H1 (cell line): ENCODE measurements around the gene CTDSP1. TPM values are rescaled to one million over a fixed set of nuclear protein-coding genes. Genes with fewer than 3 reads are reported as not detected.

Experiments used
- CTCF ChIA-PET: fragments of 300-600 bp; sonication (Branson Sonifier 250); formaldehyde crosslinking; loops from one replicate; lab custom pipeline; 2021; ENCODE audit not compliant: partially characterized antibody; lab: Charles Lee
- POLR2A ChIA-PET: fragments of 300-600 bp; sonication (Branson Sonifier 250); formaldehyde crosslinking; loops from one replicate; lab custom pipeline; 2021; ENCODE audit warnings: inconsistent platforms; ENCODE audit not compliant: partially characterized antibody; lab: Charles Lee
- DNase-seq, 2 experiments: peaks; one replicate each; pipeline versions ENCODE4 v3.0.0 to v3.0.0-alpha.2; 2010 to 2022; ENCODE audit warnings: low spot score in 2 of 2, low read depth in 1 of 2, mixed read lengths in 1 of 2
- FAIRE-seq: peaks from 2 replicates; lab custom pipeline; 2011; peaks lifted over from hg19 to GRCh38; lab: Jason Lieb, UNC
- H2AFZ ChIP-seq: 2 replicates; pipeline ENCODE4 v1.8.1; 2012; ENCODE audit warnings: low read length, inconsistent platforms
- H2AK5ac ChIP-seq: 2 replicates; pipeline ENCODE4 v1.6.1; 2013; ENCODE audit warnings: low read depth, low read length
- H2BK120ac ChIP-seq: replicated peaks from 2 replicates; pipeline ENCODE3; 2013; ENCODE audit warnings: low read depth, low read length, inconsistent platforms
- H2BK12ac ChIP-seq: 2 replicates; pipeline ENCODE4 v1.6.1; 2013; ENCODE audit warnings: low read depth, low read length
- H2BK15ac ChIP-seq: 2 replicates; pipeline ENCODE4 v1.6.1; 2013; ENCODE audit warnings: low read length
- H2BK20ac ChIP-seq: 2 replicates; pipeline ENCODE4 v1.6.1; 2013; ENCODE audit warnings: low read length
- H2BK5ac ChIP-seq: 2 replicates; pipeline ENCODE4 v1.6.1; 2013; ENCODE audit warnings: low read depth, low read length
- H3K14ac ChIP-seq: 2 replicates; pipeline ENCODE4 v1.6.1; 2013; ENCODE audit warnings: inconsistent platforms; ENCODE audit not compliant: insufficient read length
- H3K18ac ChIP-seq: 2 replicates; pipeline ENCODE4 v1.6.1; 2013; ENCODE audit warnings: low read length; ENCODE audit errors: extremely low read depth
- H3K23ac ChIP-seq: 2 replicates; pipeline ENCODE4 v1.6.1; 2013; ENCODE audit warnings: inconsistent platforms; ENCODE audit not compliant: insufficient read length
- H3K23me2 ChIP-seq: 2 replicates; pipeline ENCODE4 v1.6.1; 2013; ENCODE audit warnings: low read depth, low read length
- H3K27ac ChIP-seq: 2 replicates; pipeline ENCODE4 v1.6.1; 2011; ENCODE audit warnings: low read depth, low read length, inconsistent platforms
- H3K27me3 ChIP-seq, 4 experiments: replicated peaks in 1 of 4; 1 replicate in 1 of 4; 2 replicates in 3 of 4; pipeline versions ENCODE4 v1.6.1 to v1.8.1; 2011 to 2013; ENCODE audit warnings: low read length in 3 of 4, mild to moderate bottlenecking in 3 of 4, inconsistent platforms in 2 of 4, mixed read lengths in 2 of 4, moderate library complexity in 1 of 4; ENCODE audit not compliant: control insufficient read depth in 3 of 4, insufficient read depth in 3 of 4; ENCODE audit errors: extremely low read depth in 1 of 4
- H3K36me3 ChIP-seq, 4 experiments: 2 replicates each; pipeline versions ENCODE4 v1.6.1 to v1.8.1; 2011 to 2013; ENCODE audit warnings: mild to moderate bottlenecking in 4 of 4, low read length in 3 of 4, moderate library complexity in 2 of 4, control low read depth in 1 of 4, inconsistent platforms in 1 of 4; ENCODE audit not compliant: insufficient read depth in 4 of 4, control insufficient read depth in 2 of 4
- H3K4ac ChIP-seq: replicated peaks from 2 replicates; pipeline ENCODE3; 2013; ENCODE audit warnings: low read length, low read depth, mixed read lengths, inconsistent platforms; ENCODE audit not compliant: insufficient read length
- H3K4me1 ChIP-seq, 4 experiments: replicated peaks in 1 of 4; 1 replicate in 1 of 4; 2 replicates in 3 of 4; pipeline versions ENCODE4 v1.6.1 to v1.8.1; 2011 to 2013; ENCODE audit warnings: low read length in 3 of 4, inconsistent platforms in 2 of 4, mixed read lengths in 1 of 4; ENCODE audit not compliant: insufficient read depth in 4 of 4, control insufficient read depth in 3 of 4
- H3K4me2 ChIP-seq, 2 experiments: 2 replicates each; pipeline versions ENCODE4 v1.6.1 to v1.8.1; 2011 to 2013; ENCODE audit warnings: low read depth in 2 of 2, low read length in 2 of 2, control low read depth in 1 of 2, inconsistent platforms in 1 of 2, mild to moderate bottlenecking in 1 of 2; ENCODE audit not compliant: insufficient read depth in 1 of 2
- H3K4me3 ChIP-seq, 4 experiments: fragments of 200-600, 300-600 bp in 1 of 4; sonication (generic), shearing (Covaris generic), sonication (Bioruptor Twin) in 1 of 4; 2 replicates each; pipeline versions ENCODE4 v1.5.1 to v1.8.1; 2011 to 2016; ENCODE audit warnings: low read length in 4 of 4, low read depth in 3 of 4, control low read depth in 2 of 4, inconsistent platforms in 2 of 4, mild to moderate bottlenecking in 2 of 4, mixed read lengths in 1 of 4, moderate library complexity in 1 of 4; ENCODE audit not compliant: insufficient read depth in 2 of 4; ENCODE audit errors: extremely low read depth in 1 of 4
- H3K56ac ChIP-seq: replicated peaks from 2 replicates; pipeline ENCODE3; 2013; ENCODE audit warnings: low read depth, mild to moderate bottlenecking, mixed read lengths, low read length, inconsistent platforms; ENCODE audit not compliant: insufficient read length
- H3K79me1 ChIP-seq: 2 replicates; pipeline ENCODE4 v1.6.1; 2013; ENCODE audit warnings: low read depth, low read length, control low read depth
- H3K79me2 ChIP-seq, 2 experiments: 2 replicates each; pipeline versions ENCODE4 v1.6.1 to v1.8.1; 2012 to 2013; ENCODE audit warnings: low read length in 2 of 2, mild to moderate bottlenecking in 2 of 2, inconsistent platforms in 1 of 2; ENCODE audit not compliant: insufficient read depth in 2 of 2, control insufficient read depth in 1 of 2
- H3K9ac ChIP-seq, 4 experiments: replicated peaks in 1 of 4; 1 replicate in 1 of 4; 2 replicates in 3 of 4; pipeline versions ENCODE4 v1.6.1 to v1.8.1; 2011 to 2013; ENCODE audit warnings: low read depth in 3 of 4, low read length in 3 of 4, control low read depth in 2 of 4, mild to moderate bottlenecking in 2 of 4, moderate library complexity in 2 of 4, inconsistent platforms in 1 of 4; ENCODE audit errors: extremely low read depth in 1 of 4
- H3K9me3 ChIP-seq, 2 experiments: 2 replicates each; pipeline versions ENCODE4 v1.6.1 to v1.8.1; 2012 to 2013; ENCODE audit warnings: mild to moderate bottlenecking in 2 of 2, moderate library complexity in 2 of 2, control low read depth in 1 of 2, inconsistent platforms in 1 of 2, low read depth in 1 of 2, low read length in 1 of 2, mixed read lengths in 1 of 2; ENCODE audit not compliant: insufficient read depth in 2 of 2
- H4K20me1 ChIP-seq, 2 experiments: replicated peaks in 1 of 2; 2 replicates each; pipeline versions ENCODE3 to v1.8.1; 2011 to 2013; ENCODE audit warnings: inconsistent platforms in 2 of 2, low read length in 2 of 2, mild to moderate bottlenecking in 1 of 2; ENCODE audit not compliant: insufficient read depth in 2 of 2, control insufficient read depth in 1 of 2
- H4K5ac ChIP-seq: 2 replicates; pipeline ENCODE4 v1.6.1; 2013; ENCODE audit warnings: low read length, low read depth, mixed read lengths, inconsistent platforms; ENCODE audit not compliant: insufficient read length
- H4K8ac ChIP-seq: 2 replicates; pipeline ENCODE4 v1.8.0; 2013; ENCODE audit warnings: mild to moderate bottlenecking, moderate library complexity, low read length, inconsistent platforms; ENCODE audit not compliant: insufficient read depth; ENCODE audit errors: extremely low read depth
- H4K91ac ChIP-seq: replicated peaks from 2 replicates; pipeline ENCODE3; 2013; ENCODE audit warnings: low read length, mixed read lengths, inconsistent platforms; ENCODE audit not compliant: insufficient read length
- JUND ChIP-seq: IDR thresholded peaks from 2 replicates; pipeline ENCODE4 v1.6.1; 2011; ENCODE audit warnings: mild to moderate bottlenecking, improper control_type of control experiment, low read length
- WGBS, 2 experiments: shearing (Covaris generic) in 1 of 2; methylation state at CpG; one replicate each; pipeline versions ENCODE4 v1.1.6 to v1.1.7; 2013 to 2015; ENCODE audit warnings: low lambda C conversion rate in 2 of 2, mixed read lengths in 2 of 2, inconsistent platforms in 1 of 2, low coverage in 1 of 2, missing lambda C conversion rate in 1 of 2; ENCODE audit not compliant: insufficient replicate concordance in 2 of 2, insufficient coverage in 1 of 2, insufficient read length in 1 of 2; ENCODE audit errors: extremely low coverage in 1 of 2, missing lambda C conversion rate in 1 of 2; 5-methylcytosine and 5-hydroxymethylcytosine counted together
- polyA plus RNA-seq, 7 experiments: library from polyadenylated mRNA; depleted of rRNA in 3 of 7; stranded (reverse) in 5 of 7; unstranded in 2 of 7; fragments of >200 nt in 5 of 7; fragments of 200-250 nt in 2 of 7; gene quantifications; 1 replicate in 5 of 7; 2 replicates in 1 of 7; 4 replicates in 1 of 7; pipeline versions ENCODE4 v1.2.1 to v1.2.3, GENCODE V29; 2011 to 2013; ENCODE audit warnings: missing spikeins in 2 of 7, mixed read lengths in 2 of 7
- total RNA-seq: library from RNA; stranded (reverse); fragmentation: NEBNext Ultra II Directional; extraction: Animal tissue kit (Norgen Biotek cat#: 25700); gene quantifications from 2 replicates; pipeline ENCODE4 v1.2.1, GENCODE V29; 2021

Gene CTDSP1
- total and polyA plus RNA-seq, 2 of the 8 experiments (the other 6 are each of a cell fraction or from before 2014, with no cell fraction given), result 20.3 to 35.2 TPM

GRCh38 chr2:218383892-218384519 is 15.7 kb upstream of the CTDSP1 start:
- FAIRE-seq (no peak), DNase-seq (no peak)
- no peaks in the 10 kb centered on the region for H3K9me3 ChIP-seq
- H2BK120ac ChIP-seq, result no peak overlapping the region
- H4K8ac ChIP-seq, result no peak overlapping the region
- no peak overlapping the region for H2BK15ac ChIP-seq
- no peak overlapping the region for H2BK12ac ChIP-seq
- no peaks in the 10 kb centered on the region for H3K79me2 ChIP-seq
- no peaks in the 10 kb centered on the region for H3K79me1 ChIP-seq
- H3K27me3 ChIP-seq, result peaks cover 0 to 17% (median 11%) of the 10 kb centered on the region in 4 experiments; a peak in 5 of 7 replicates
- peaks cover 7% of the 10 kb centered on the region; the same call in 1 of the 2 replicates for H3K23me2 ChIP-seq
- WGBS, 2 experiments, result 93% methylated on average over 10 of the region's 10 CpGs; no CpG with 5 or more reads in 1 of the 2 experiments
- H3K18ac ChIP-seq, result no peak overlapping the region
- H2AFZ ChIP-seq, result no peak overlapping the region
- no peak overlapping the region for H4K5ac ChIP-seq
- H3K27ac ChIP-seq, result no peak overlapping the region
- no peak overlapping the region for H3K4ac ChIP-seq
- no peak overlapping the region for H3K4me2 ChIP-seq
- no peak overlapping the region for H2BK5ac ChIP-seq
- H3K14ac ChIP-seq, result no peak overlapping the region
- no peak overlapping the region for H3K23ac ChIP-seq
- ChIA-PET POLR2A (interaction anchor here (1.8 kb wide), 1 partner anchor 9 kb away, joined by 4 read pairs; no protein-coding TSS in a partner anchor), CTCF (interaction anchor here (0.5 to 3.5 kb wide), 12 partner anchors 10 to 486 kb away, joined by 3 to 14 read pairs (median 3); partner anchors contain the start of genes CATIP and TMBIM1)
- H4K20me1 ChIP-seq, result no peaks in the 10 kb centered on the region
- no peak overlapping the region for H2AK5ac ChIP-seq
- TF ChIP-seq JUND, result no peak
- H3K56ac ChIP-seq, result no peak overlapping the region
- H2BK20ac ChIP-seq, result no peak overlapping the region
- peaks cover 0 to 5% (median 3%) of the 10 kb centered on the region in 4 experiments; a peak in 5 of 7 replicates for H3K4me1 ChIP-seq
- H3K4me3 ChIP-seq, result no peak overlapping the region
- no peak overlapping the region for H3K9ac ChIP-seq
- no peaks in the 10 kb centered on the region for H3K36me3 ChIP-seq
- H4K91ac ChIP-seq, result no peak overlapping the region
